Upper lobe of left lung (tissue), 6 donors: ENCODE data around the gene NEB. TPM values are rescaled to one million over a fixed set of nuclear protein-coding genes. Genes with fewer than 3 reads are reported as not detected.

Experiments used
- ATAC-seq, 2 donors: fragments of 200-7000 bp; cut with Tn5 transposase; one replicate each; pipeline ENCODE4 v1.9.1; 2022; ENCODE audit warnings: mild to moderate bottlenecking in 2 of 2, moderate library complexity in 2 of 2; ENCODE audit not compliant: low FRiP score in 2 of 2
- DNase-seq, 2 donors: peaks; one replicate each; pipeline ENCODE4 v3.0.0-alpha.2; 2019 to 2020
- H3K27ac ChIP-seq, 4 donors: fragments of 200-600 bp; sonication (generic); one replicate each; pipeline ENCODE4 v1.5.1; 2016 to 2019
- H3K27me3 ChIP-seq, 4 donors: fragments of 200-600 bp; sonication (generic); one replicate each; pipeline ENCODE4 v1.5.1; 2017 to 2019
- H3K36me3 ChIP-seq, 4 donors: fragments of 200-600 bp; sonication (generic); one replicate each; pipeline ENCODE4 v1.5.1; 2016 to 2019
- H3K4me1 ChIP-seq, 4 donors: fragments of 200-600 bp; sonication (generic); one replicate each; pipeline ENCODE4 v1.5.1; 2018 to 2019
- H3K4me3 ChIP-seq, 4 donors: fragments of 200-600 bp; sonication (generic); one replicate each; pipeline ENCODE4 v1.5.1; 2017 to 2019; ENCODE audit warnings: mild to moderate bottlenecking in 2 of 4, moderate library complexity in 1 of 4
- H3K9me3 ChIP-seq, 4 donors: fragments of 200-600 bp; sonication (generic); one replicate each; pipeline ENCODE4 v1.5.1; 2018 to 2019
- EP300 ChIP-seq, 4 donors: sonication (generic); formaldehyde crosslinking; IDR thresholded peaks; one replicate each; pipeline ENCODE4 v1.5.1; 2017; ENCODE audit warnings: antibody characterized with exemption in 4 of 4, control low read depth in 2 of 4
- POLR2A ChIP-seq, 4 donors: fragments of 450-650 bp; IDR thresholded peaks; one replicate each; pipeline ENCODE4 v1.5.1; 2016 to 2017; ENCODE audit warnings: antibody characterized with exemption in 4 of 4, mild to moderate bottlenecking in 2 of 4
- POLR2AphosphoS5 ChIP-seq, 2 donors: sonication (generic); formaldehyde crosslinking; IDR thresholded peaks; one replicate each; pipeline ENCODE4 v1.5.1; 2017; ENCODE audit warnings: antibody characterized with exemption in 2 of 2
- WGBS, 2 donors: methylation state at CpG; one replicate each; pipeline ENCODE4 v1.1.5; 2017 to 2018; 5-methylcytosine and 5-hydroxymethylcytosine counted together
- total RNA-seq, 6 donors: library from RNA; depleted of rRNA in 4 of 6; stranded (reverse); fragments of >200 nt in 4 of 6; gene quantifications; one replicate each; pipeline versions ENCODE4 v1.1.0 to v1.2.1, GENCODE V29; 2016 to 2021
- TF ChIP-seq, protein P1 (sequence below), 6 experiments: fragments of 450-650 bp in 4 of 6; fragments of 200-600 bp in 2 of 6; sonication (generic) in 2 of 6; IDR thresholded peaks; one replicate each; pipeline ENCODE4 v1.5.1; 2016 to 2019; ENCODE audit warnings: antibody characterized with exemption in 6 of 6
- donor health status: DM: no; HTN: no; CAD: no; lungs with moderate emphysema.
- donor health status: DM: no; HTN: yes; CAD: no; lungs with severe emphysema.

Gene NEB
- total RNA-seq, 6 donors from 2014 or later: 0.31 to 6.3 (median 2.0) TPM

DNA sequence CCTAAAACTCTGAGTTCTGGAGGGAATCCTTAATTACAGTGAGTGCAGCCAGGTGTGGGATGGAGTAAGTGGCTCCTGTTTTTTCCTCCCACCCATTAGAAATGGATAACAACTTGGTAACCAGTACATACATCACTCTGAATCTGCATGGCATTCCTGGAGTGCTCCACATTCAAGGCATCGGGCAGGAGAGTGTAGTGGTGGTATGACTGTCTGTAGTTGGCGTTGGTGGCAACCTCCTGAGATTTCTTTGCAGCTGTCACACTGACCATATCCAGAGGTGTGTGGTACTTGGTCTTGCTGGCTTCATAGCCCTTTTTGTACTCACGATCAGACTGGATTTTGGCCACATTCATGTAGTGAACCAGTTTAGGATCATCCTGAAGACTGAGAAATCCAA lies 68.3 kb downstream of the NEB start:
- 94 to 97% methylated on average over 1 to 3 of the region's 3 CpGs for WGBS, 2 donors
- Histone ChIP-seq H3K36me3 (no peaks in the 10 kb centered on the region), H3K27me3 (no peaks in the 10 kb centered on the region), H3K9me3 (no peaks in the 10 kb centered on the region), H3K4me1 (no peaks in the 10 kb centered on the region), H3K4me3 (no peak overlapping the region), H3K27ac (no peak overlapping the region)
- no peak for DNase-seq
- TF ChIP-seq POLR2AphosphoS5 (IDR thresholded peaks at IDR 0.05): no peak
- no peak for TF ChIP-seq EP300 (IDR thresholded peaks at IDR 0.05)
- TF ChIP-seq POLR2A (IDR thresholded peaks at IDR 0.05): no peak
- TF ChIP-seq, protein P1, sequence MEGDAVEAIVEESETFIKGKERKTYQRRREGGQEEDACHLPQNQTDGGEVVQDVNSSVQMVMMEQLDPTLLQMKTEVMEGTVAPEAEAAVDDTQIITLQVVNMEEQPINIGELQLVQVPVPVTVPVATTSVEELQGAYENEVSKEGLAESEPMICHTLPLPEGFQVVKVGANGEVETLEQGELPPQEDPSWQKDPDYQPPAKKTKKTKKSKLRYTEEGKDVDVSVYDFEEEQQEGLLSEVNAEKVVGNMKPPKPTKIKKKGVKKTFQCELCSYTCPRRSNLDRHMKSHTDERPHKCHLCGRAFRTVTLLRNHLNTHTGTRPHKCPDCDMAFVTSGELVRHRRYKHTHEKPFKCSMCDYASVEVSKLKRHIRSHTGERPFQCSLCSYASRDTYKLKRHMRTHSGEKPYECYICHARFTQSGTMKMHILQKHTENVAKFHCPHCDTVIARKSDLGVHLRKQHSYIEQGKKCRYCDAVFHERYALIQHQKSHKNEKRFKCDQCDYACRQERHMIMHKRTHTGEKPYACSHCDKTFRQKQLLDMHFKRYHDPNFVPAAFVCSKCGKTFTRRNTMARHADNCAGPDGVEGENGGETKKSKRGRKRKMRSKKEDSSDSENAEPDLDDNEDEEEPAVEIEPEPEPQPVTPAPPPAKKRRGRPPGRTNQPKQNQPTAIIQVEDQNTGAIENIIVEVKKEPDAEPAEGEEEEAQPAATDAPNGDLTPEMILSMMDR (IDR thresholded peaks at IDR 0.05): no peak
- no peak for ATAC-seq

DNA sequence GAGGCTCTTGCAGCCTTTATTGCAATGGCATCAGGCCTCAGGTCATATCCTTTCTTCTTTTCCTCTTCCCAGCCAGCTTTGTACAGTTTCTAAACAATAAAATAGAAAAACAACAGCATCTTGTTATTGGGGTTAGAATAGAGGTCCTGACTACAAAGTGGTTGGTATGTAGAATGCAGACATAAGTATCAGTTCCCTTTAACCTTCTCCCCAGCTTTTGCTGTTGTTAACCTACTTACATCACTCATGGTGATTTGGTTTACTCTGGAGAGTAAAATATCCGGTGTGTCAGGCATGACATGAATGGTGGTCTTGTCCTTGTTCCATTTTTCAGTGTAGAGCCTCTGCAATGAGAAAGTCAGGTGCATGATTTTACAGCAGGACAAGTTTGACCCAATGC lies 69.8 kb downstream of the NEB start:
- TF ChIP-seq, protein P1 (IDR thresholded peaks at IDR 0.05): no peak
- no peak for TF ChIP-seq POLR2AphosphoS5 (IDR thresholded peaks at IDR 0.05)
- no peak for TF ChIP-seq POLR2A (IDR thresholded peaks at IDR 0.05)
- TF ChIP-seq EP300 (IDR thresholded peaks at IDR 0.05): no peak
- ATAC-seq: no peak
- WGBS, 2 donors: 67 to 86% methylated on average over 1 of the region's 1 CpG
- H3K27ac ChIP-seq: no peak overlapping the region
- H3K4me3 ChIP-seq: no peak overlapping the region
- H3K4me1 ChIP-seq: no peaks in the 10 kb centered on the region
- H3K27me3 ChIP-seq: no peaks in the 10 kb centered on the region
- no peak for DNase-seq
- H3K36me3 ChIP-seq: no peaks in the 10 kb centered on the region
- H3K9me3 ChIP-seq: no peaks in the 10 kb centered on the region

DNA sequence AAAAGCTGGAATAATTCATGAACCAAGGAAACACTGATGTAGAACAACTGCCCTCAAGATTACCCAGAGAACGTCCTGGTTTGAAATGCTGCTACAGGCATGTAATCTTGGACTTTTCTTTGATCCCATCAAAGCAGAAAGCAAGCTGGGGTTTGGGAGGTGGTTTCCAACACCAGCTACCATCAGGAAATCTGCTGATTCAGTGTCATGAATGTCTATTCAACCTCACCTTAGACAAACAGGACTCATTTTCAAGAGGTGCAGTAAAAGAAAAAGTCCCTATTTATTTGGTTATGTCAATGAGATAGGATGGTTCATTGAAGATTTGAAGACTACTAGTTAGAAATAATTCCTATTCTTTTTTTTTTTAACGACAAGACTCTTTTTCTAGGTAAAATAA lies 72.7 kb downstream of the NEB start:
- no peak for DNase-seq
- 79 to 88% methylated on average over 2 of the region's 2 CpGs for WGBS, 2 donors
- no peaks in the 10 kb centered on the region for H3K27me3 ChIP-seq
- no peak overlapping the region for H3K4me3 ChIP-seq
- TF ChIP-seq EP300 (IDR thresholded peaks at IDR 0.05) (no peak), POLR2A (IDR thresholded peaks at IDR 0.05) (no peak), POLR2AphosphoS5 (IDR thresholded peaks at IDR 0.05) (no peak)
- TF ChIP-seq, protein P1 (IDR thresholded peaks at IDR 0.05): no peak
- no peaks in the 10 kb centered on the region for H3K9me3 ChIP-seq
- no peak for ATAC-seq
- H3K36me3 ChIP-seq: no peaks in the 10 kb centered on the region
- no peaks in the 10 kb centered on the region for H3K4me1 ChIP-seq
- H3K27ac ChIP-seq: no peak overlapping the region

DNA sequence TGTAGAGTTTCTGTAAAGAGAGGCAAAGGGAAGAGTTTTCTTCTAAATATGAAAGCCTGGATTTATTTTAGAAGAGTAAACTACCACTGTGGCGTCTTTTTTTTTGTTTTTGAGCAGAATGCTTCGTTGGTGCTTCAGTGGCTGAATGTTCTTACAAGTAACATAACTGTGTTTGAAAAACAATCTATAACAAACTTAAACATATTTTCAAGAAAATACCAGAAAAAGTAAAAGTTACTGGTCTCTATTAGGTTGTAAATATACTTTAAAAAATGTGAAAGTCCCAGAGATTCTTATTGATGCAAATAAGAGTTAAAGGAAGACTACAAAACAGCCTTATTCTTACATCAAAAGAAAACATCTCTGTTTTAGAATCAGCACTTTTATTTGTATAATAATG lies 76.2 kb downstream of the NEB start:
- H3K36me3 ChIP-seq: no peaks in the 10 kb centered on the region
- H3K4me3 ChIP-seq: no peak overlapping the region
- H3K27ac ChIP-seq: no peak overlapping the region
- H3K9me3 ChIP-seq: no peaks in the 10 kb centered on the region
- no peaks in the 10 kb centered on the region for H3K27me3 ChIP-seq
- WGBS, 2 donors: 83 to 86% methylated on average over 2 of the region's 2 CpGs
- no peak for TF ChIP-seq POLR2AphosphoS5 (IDR thresholded peaks at IDR 0.05)
- TF ChIP-seq POLR2A (IDR thresholded peaks at IDR 0.05): no peak
- TF ChIP-seq, protein P1 (IDR thresholded peaks at IDR 0.05): no peak
- TF ChIP-seq EP300 (IDR thresholded peaks at IDR 0.05): no peak
- no peak for ATAC-seq
- no peaks in the 10 kb centered on the region for H3K4me1 ChIP-seq
- no peak for DNase-seq

DNA sequence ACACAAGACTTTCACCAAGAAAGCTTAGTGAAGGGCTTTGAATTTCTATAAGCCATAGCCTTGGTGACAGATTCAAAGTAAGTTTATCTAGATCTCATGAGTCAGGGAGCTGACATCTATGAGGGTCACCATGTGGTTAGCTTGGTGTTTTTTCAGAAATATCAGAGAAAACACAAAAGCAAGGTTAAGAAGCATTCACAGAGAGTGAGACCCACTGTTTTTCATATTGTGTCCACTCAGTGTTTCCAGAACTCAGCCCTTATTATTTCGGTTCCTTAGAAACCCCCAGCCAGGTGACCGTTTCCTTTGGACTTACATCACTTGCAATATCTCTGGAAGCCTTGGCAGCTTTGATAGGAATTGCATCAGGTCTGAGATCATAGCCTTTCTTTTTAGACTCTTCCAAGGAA lies 76.6 kb downstream of the NEB start:
- WGBS, 2 donors: 93 to 94% methylated on average over 2 of the region's 2 CpGs
- Histone ChIP-seq H3K27ac (no peak overlapping the region), H3K4me3 (no peak overlapping the region), H3K27me3 (no peaks in the 10 kb centered on the region), H3K9me3 (no peaks in the 10 kb centered on the region), H3K36me3 (no peaks in the 10 kb centered on the region), H3K4me1 (no peaks in the 10 kb centered on the region)
- no peak for ATAC-seq
- DNase-seq: no peak
- TF ChIP-seq EP300 (IDR thresholded peaks at IDR 0.05): no peak
- no peak for TF ChIP-seq POLR2A (IDR thresholded peaks at IDR 0.05)
- no peak for TF ChIP-seq POLR2AphosphoS5 (IDR thresholded peaks at IDR 0.05)
- TF ChIP-seq, protein P1 (IDR thresholded peaks at IDR 0.05): no peak
